ENCODE measurements around the gene C5orf63.

GRCh38 chr5:127012916-127013315 lies 60.4 kb downstream of the C5orf63 start:
- TF ChIP-seq CTCF (IDR thresholded peaks at IDR 0.05; ENCODE audit: low read depth, low read length, poor library complexity, severe bottlenecking) (no peak), EZH2phosphoT487 (IDR thresholded peaks at IDR 0.05; ENCODE audit: borderline replicate concordance, low read length) (no peak)
